GM20431 (cell line): ENCODE results near the gene MADCAM1.
"Not testable (repeated sequence)": the region's sequence is repeated elsewhere in the genome, so short reads cannot be mapped to it uniquely, and the experiment has no call there.

Source experiments
- in situ Hi-C: fragments of 300-500 bp; cut with MseI, MboI; formaldehyde crosslinking; loops from one replicate; pipeline ENCODE4 v1.15.0; 2020; ENCODE audit warnings: low sequenced_read_pairs; ENCODE audit not compliant: unreplicated experiment

Gene MADCAM1

DNA sequence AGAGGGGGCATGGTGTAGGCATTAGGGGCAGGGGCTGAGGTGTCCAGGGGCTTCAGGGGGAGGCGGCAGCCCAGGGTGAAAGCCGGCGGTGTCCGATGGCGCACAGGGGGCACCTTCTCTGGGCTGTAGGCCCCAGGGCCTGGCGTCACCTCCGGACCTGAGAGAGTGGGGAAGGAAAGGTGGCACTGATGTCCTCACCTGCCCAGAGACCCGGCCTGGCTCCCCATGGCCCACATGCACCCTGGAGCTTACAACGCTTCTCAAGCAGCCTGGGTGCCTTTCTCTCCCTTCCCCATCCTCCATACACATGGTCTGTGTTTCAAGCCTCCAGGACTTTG lies 32.1 kb upstream of the MADCAM1 start:
- in situ Hi-C loops = no loop called here

DNA sequence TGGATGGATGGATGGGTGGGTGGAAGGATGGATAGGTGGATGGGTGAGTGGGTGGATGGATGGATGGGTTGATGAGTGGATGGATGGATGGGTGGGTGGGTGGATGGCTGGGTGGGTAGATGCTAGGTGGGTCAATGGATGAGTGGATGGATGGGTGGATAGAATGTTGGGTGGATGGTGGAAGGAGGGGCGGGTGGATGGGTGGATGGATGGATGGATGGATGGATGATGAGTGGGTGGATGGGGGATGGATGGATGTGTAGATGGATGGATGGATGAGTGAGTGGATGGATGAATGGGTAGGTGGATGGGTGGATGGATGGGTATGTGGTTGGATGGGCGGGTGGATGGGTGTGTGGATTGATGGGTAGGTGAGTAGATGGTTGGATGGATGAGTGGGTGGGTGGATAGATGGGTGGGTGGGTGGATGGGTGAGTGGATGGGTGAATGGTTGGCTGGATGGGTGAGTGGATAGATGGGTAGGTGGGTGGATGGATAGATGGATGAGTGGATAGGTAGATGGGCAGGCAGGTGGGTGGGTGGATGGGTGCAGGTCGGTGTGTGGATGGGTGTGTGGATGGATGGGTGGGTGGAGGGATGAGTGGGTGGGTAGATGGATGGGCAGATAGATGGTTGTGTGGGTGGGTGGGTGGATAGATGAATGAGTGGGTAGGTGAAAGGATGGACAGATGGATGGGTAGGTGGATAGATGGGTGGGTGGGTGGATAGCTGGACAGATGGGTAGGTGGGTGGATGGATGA lies 31.1 kb upstream of the MADCAM1 start:
- in situ Hi-C loops = no loop called here

DNA sequence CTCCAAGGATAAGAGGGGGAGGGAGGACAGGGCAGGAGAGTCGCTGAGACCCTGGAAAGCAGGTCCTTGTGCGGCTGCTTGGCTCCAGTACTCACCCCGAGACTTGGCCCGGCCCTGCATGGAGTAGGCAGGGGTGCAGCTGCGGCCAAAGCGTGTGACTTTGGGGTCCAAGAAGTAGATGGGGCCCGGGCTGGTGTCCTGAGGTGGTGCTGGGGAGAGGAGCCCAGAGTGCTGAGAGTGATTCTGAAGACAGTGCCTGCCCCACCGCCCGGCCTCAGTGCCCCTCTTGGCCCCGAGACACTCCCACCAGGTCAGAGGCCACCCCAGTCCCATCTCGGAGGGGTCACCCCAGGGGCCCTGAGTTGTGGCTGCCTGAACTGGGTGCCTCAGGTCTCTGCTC lies 28.7 kb upstream of the MADCAM1 start:
- in situ Hi-C loops = no loop called here

DNA sequence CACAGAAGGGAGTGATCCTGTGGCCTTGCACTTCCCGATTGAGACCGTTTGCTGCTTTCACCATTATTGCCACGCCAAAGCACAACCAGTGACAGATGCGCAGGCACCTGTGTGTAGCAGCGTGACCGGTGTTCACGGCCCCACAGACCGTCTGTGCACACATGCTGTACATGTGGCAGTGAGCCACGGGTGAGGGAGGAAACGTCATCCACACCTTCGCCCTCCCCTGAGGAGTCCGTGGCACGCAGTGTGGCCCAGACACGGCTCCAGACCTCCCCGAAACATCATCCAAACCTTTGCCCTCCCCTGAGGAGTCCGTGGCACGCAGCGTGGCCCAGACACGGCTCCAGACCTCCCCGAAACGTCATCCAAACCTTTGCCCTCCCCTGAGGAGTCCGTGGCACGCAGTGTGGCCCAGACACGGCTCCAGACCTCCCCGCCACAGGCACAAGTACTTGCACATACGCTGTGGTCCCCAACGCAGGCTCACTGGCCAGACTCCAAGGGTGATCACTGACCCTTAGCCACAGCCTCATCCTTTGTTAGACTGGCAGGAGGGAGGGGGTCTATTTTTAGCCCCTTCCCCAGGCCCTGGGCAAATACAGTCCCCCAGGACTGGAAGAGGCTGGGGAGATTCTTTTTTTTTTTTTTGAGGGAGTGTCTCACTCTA lies 27.6 kb upstream of the MADCAM1 start:
- in situ Hi-C loops = no loop called here

DNA sequence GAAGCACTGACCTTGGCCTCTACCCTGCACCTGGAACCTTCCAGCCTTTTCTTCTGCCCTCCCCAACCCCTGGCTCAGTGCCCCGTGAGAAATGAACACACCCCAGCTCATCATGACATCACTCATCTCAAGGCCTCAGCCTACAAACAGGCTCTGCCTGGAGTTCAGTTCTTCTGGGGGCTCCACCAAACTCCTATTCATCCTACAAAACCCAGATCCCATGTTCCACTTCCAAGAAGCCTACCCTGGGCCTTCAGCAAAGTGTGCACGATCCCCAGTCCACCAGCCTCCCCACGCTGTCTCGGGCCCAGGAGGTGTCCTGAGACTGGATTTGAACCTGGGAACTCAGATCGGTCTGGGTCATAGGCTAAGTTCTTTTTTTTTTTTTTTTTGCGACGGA lies 26.5 kb upstream of the MADCAM1 start:
- in situ Hi-C loops = no loop called here

DNA sequence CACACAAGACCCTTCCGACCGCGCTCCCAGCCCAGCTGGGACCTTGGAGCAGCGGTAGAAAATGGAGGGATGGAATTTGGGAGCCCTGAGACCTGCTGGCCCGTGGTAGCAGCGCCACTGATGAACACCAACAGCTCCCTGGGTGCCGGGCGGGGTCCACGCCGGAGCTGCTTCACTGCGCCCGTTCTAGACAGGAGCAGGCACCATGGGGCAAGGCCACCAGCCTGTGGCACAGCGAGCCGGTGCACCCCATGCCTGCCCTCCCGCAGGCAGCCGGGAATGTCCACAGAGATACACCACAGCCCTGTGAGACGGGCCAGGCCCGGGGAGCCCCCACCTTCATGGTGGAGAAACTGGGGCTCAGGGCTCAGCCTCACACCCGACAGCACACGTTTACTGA lies 25.6 kb upstream of the MADCAM1 start:
- in situ Hi-C loops = no loop called here

DNA sequence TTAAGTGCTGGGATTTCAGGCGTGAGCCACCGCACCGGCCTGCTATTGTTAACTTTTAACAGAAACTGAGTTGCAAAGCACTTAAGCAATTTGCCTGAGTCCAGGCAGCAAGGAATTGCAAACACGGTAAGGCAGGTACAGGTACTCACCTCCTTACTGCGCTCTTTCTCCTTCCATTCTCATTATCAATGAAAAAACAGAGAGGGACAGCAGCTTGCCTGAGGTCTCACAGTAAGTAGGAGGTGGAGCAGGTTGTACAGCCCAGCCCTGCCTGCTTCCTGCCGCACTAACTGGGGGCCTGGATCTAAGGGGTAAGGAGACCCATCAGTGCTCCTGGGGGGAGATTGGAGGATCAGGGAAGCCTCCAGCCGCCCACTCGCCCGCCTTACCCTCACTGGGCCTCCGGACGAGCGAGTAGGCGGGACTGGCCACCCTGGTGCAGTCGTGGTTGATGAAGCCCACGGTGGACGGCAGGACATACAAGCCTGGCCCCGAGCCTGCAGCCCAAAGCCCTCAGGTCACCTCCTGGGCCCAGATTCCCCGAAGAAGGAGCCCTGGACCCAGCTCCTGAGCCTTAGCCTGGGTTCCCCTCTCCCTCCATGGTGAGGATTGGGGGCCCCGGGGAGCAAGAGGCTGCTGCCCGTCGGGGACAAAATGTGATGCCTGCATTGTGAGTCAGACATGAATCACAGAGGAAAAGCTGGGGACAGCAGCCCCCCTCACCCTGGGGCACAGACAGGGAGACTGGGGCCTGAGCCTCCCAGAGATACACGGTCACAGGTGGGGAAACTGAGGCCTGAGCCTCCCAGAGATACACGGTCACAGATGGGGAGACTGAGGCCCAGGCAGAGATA lies 24.1 kb upstream of the MADCAM1 start:
- in situ Hi-C loops = no loop called here

DNA sequence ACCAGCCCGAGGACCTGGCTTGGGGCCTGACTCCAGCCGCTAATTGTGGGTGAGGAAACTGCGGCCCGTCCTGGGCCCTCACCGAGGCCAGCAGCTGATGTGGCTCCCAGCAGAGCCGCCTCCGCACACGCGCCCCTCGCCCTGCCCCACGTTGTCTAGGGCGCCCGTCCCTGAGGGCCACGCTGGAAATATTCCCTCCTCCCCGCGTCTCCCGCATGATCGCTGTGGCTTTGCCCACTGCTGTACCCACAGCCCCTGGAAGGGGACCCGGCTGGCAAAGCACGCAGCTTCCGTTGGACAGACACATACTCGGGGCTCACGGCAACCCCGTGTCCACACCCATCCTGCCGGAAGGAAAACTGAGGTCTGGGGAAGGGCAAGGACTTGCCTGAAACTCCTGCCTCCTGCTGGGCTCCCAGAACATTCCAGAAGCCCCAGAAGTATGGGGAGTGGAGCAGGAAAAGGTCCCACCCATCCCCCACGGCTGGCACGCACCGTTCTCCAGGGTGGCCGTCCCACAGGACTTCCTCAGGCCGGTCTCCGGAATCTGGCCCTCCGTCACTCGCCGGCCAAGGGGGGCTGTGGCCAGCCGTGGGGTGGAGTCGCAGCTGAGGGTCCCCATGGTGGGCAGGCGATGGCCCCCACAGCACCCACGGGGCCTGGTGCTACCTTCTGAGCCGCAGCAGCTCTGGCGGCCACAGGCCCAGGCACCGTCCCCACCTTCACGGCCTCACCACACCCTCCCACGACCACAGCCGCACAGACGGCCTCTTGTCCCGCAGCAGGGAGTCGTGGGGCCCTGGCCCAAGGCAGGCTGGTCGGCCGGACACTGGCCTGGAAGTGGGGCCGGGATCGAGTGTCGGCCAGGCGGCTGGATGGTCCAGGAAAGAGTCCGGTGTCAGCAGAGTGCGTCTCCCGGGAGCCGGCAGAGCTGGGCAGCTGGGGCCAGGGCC lies 21.9 kb upstream of the MADCAM1 start:
- in situ Hi-C loops = no loop called here

DNA sequence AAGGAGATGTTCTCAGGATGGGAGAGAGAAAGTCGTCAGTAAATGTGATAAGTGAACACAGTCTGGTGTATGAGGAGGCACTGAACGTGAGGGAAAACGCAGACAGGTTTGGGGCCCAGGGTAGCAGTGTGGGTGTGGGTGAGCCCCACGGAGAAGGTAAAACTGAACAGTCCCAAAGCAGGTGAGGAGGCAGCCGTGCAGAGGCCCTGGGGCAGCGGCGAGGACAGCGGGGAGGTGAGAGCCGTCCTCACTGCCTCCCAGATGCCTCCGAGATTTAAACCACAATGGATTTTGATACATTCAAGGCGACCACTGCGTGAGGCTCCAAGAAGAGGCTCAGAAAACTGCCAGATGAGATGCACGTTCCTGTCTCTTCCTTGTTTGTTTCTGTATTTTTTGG lies 20.9 kb upstream of the MADCAM1 start:
- in situ Hi-C loops = no loop called here

DNA sequence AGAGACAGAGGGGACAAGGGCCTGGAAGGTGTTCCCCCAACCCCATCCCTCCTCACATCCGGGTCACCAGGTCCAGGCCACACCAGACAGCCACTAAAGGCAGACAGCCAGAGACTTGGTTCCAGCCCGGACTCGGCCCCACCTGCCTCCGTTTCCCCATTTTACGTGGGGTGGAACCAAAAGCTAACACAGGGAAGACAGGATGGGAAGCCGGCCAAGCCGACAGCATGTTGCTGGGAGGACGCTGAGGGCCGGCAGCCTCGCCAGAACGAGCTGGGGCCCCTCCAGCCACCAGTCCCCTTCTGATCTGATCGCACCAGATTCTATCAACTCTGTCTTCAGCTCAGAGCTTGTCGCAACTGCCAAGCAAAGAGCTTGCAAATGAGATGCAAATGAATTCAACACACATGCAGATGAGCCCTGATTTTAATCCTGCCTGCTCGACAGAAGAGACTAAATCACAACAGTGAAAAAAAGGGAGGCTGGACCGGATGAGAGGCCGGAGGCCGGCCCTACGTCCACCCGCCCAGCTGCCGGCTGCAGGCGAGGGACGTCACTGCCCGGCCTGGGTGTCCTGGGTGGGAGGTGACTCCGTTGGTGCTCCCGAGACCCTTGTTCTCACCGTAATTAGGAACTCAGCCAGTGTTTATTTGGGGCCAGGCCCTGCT lies 17.9 kb upstream of the MADCAM1 start:
- in situ Hi-C loops = no loop called here

DNA sequence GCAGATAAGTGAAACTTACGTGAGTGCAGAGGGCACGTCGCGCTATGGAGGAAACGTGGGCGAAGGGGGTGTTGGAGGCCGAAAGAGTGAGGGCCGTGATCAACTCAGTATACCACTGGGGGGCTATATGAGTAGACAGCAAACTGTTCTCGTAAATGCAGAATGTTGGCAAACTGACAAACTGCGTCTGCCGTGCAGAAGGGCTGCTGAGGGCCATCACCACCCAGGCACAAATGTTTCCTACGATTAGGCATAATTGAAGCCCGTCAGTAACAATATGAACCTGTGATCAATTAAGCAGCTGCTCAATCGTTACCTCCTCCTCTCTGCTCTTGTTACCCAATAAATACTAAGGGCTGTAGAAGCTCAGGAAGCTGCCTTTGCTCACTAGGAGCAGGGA lies 17.3 kb upstream of the MADCAM1 start:
- in situ Hi-C loops = no loop called here

DNA sequence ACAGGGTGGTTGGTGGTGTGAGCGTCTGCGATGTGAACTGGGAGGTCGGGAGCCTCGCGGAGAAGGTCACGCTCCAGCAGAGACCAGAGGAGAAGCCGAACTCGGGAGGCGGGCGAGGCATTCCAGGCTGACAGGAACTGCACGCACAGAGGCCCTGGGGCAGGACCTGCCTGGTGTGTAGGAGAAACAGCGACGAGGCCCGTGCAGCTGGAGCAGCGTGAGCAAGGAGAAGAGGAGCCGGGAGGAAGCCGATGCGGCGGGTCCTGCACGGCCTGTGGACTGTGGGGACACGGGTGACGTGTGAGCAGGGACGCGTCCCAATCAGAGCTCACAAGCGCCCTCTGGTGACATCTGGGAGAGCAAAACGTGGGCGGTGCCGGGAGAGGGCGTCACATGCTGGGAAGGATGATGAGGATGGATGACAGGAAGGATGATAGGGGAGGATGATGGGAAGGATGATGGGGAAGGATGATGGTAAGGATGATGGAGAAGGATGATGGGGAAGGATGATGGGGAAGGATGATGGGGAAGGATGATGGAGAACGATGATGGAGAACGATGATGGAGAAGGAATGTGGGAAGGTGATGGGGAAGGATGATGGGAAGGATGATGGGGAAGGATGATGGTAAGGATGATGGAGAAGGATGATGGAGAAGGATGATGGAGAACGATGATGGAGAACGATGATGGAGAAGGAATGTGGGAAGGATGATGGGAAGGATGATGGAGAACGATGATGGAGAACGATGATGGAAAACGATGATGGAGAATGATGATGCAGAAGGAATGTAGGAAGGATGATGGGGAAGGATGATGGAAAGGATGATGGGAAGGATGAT lies 16.1 kb upstream of the MADCAM1 start:
- in situ Hi-C loops = no loop called here

DNA sequence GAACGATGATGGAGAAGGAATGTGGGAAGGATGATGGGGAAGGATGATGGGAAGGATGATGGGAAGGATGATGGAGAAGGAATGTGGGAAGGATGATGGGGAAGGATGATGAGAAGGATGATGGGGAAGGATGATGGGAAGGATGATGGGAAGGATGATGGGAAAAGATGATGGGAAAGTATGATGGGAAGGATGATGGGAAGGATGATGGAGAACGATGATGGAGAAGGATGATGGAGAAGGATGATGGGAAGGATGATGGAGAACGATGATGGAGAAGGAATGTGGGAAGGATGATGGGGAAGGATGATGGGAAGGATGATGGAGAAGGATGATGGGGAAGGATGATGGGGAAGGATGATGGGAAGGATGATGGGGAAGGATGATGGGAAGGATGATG lies 15.2 kb upstream of the MADCAM1 start:
- in situ Hi-C loops = not testable (repeated sequence)

DNA sequence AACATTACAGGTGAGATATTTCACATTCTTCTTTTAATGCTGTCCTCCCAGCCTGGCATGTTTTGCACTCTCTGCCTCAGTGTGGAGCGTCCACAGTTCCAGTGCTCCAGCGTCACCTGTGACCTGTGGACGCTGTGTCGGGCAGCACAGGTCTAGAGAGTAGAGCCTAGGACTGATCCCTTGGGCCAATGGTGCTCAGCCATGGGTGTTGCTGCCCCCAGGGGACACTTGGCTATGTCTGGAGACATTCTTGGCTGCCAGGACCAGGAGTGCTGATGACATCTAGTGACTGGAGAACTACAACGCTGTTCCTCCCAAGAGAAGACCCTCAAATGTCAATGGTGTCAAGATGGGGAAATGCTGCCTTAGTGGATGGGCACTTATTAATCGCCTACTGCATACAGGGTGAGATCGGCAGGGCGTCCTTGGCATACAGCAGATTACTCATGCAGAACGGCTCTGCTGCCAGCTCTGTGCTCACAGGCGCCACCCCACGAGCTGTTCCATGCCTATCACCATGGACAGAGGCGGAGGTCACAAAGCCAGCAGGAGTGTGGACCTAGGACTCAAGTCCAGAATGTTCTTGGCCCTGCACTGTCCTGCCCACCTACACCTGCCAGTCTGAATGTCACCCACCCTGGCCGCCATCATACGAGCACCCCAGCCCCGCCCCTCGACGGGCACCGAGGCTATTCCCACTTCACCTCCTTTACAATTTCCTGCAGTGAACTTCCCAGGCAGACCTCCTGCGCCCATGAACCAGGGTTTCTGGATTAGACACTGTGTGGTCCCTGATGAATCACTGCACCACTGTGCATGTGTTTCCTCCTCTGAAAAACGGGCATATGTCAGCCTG lies 13.9 kb upstream of the MADCAM1 start:
- in situ Hi-C loops = no loop called here

DNA sequence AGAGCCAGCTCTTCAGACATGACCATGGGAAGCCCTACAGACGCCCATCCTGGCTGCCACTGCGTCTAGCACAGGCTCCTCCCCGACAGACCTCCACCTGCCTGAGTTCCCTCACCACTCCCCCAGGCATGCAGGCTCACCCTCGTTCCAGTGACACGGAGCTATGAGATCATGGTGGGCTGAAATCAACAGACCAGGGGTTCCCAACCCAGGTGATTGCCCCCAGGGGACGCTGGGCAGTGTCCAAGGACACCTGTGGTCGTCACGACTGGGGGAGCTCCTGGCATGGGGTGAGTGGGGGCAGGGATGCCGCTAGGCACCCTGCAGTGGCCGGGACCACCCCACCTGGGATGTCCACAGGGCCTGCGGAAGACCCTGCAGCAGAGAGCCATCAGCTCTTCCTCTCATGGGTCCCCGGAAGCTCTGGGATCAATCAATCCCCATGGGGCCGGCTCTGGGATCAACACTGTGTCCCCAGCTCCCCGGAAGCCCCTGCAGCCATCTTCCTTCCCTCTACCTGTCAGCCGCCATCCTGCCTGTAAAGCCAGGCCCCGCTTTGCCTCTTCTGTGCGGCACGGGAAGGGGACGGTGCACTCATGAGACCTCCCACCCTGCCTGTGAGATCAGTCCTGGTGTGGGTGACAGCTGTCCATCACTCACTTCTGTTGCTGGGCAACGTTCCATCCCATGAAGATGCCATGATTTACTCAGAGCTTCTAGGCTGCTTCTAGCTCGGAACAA lies 12.8 kb upstream of the MADCAM1 start:
- in situ Hi-C loops = no loop called here

DNA sequence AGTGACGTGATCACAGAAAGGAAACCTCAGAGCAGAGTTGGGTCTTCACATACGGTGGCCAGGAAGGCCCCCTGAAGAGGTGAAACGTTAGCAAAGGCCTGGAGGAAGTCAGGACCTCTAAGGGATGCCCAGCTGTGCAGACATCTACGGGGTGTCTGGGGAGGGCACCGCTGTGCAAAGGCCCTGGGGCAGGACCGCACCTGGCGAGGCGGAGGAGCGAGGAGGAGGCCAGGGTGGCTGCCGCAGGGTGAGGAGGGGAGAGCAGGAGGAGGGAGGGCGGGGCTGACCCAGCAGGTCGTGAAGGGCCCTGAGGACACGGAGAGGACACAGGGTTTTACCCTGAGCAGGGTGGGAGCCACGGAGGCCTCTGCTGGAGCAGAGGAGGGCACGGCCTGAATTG lies 11.8 kb upstream of the MADCAM1 start:
- in situ Hi-C loops = no loop called here

DNA sequence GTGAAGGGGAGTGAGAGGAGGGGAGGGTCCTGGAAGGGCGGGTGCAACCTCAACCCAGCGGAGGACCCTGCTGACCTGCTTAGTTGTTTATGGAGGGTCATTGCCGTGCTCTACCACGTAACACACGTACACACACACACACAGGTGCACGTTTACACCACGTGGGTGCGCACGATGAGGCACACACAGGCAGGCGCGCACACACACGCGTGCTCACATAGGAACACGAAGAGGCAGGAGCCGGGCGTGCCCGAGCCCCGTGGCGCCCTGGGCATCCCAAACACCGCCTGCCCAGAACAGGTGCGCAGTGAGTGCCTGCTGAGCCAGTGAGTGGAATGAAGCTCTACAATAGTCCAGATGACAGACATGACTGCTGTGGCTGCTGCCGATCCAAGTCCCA lies 11.2 kb upstream of the MADCAM1 start:
- in situ Hi-C loops = no loop called here
